Astrocyte (in vitro differentiated cells and primary cell): ENCODE results near the gene DNAH1. TPM values are rescaled to one million over a fixed set of nuclear protein-coding genes. Genes with fewer than 3 reads are reported as not detected.

ENCODE experiments used
- DNase-seq: peaks from one replicate; pipeline ENCODE4 v3.0.0-alpha.2; 2010; ENCODE audit warnings: low read depth
- FAIRE-seq: peaks from 2 replicates; lab custom pipeline; 2011; peaks lifted over from hg19 to GRCh38; lab: Jason Lieb, UNC
- H2AFZ ChIP-seq: 2 replicates; pipeline ENCODE4 v1.6.0; 2012; ENCODE audit warnings: low read depth, low read length, inconsistent platforms
- H3K27ac ChIP-seq: 2 replicates; pipeline ENCODE4 v1.5.1; 2011; ENCODE audit warnings: low read depth, low read length, inconsistent platforms
- H3K27me3 ChIP-seq: 2 replicates; pipeline ENCODE4 v1.6.0; 2011; ENCODE audit warnings: low read length, inconsistent platforms; ENCODE audit not compliant: insufficient read depth
- H3K36me3 ChIP-seq: 2 replicates; pipeline ENCODE4 v1.5.1; 2011; ENCODE audit warnings: low read length, inconsistent platforms; ENCODE audit not compliant: insufficient read depth
- H3K4me1 ChIP-seq: 2 replicates; pipeline ENCODE4 v1.5.1; 2011; ENCODE audit warnings: low read length, inconsistent platforms; ENCODE audit not compliant: insufficient read depth
- H3K4me2 ChIP-seq: 2 replicates; pipeline ENCODE4 v1.6.0; 2012; ENCODE audit warnings: low read length, inconsistent platforms
- H3K4me3 ChIP-seq: 2 replicates; pipeline ENCODE4 v1.5.1; 2011; ENCODE audit warnings: low read depth, mild to moderate bottlenecking, low read length, inconsistent platforms; ENCODE audit not compliant: insufficient read depth
- H3K79me2 ChIP-seq: 2 replicates; pipeline ENCODE4 v1.6.0; 2012; ENCODE audit warnings: mild to moderate bottlenecking, low read length, inconsistent platforms; ENCODE audit not compliant: insufficient read depth
- H3K9ac ChIP-seq: 2 replicates; pipeline ENCODE4 v1.6.0; 2012; ENCODE audit warnings: mild to moderate bottlenecking, low read length, inconsistent platforms
- H3K9me3 ChIP-seq: 2 replicates; pipeline ENCODE4 v1.5.1; 2012; ENCODE audit warnings: low read depth, mild to moderate bottlenecking, low read length, inconsistent platforms; ENCODE audit not compliant: insufficient read depth
- H4K20me1 ChIP-seq: 2 replicates; pipeline ENCODE4 v1.6.0; 2012; ENCODE audit warnings: low read length, inconsistent platforms; ENCODE audit not compliant: insufficient read depth
- H3K27ac Mint-ChIP-seq: one replicate; pipeline ENCODE4 v1.8.0; 2021; ENCODE audit warnings: mild to moderate bottlenecking, mixed read lengths; ENCODE audit not compliant: unreplicated experiment
- H3K27me3 Mint-ChIP-seq: one replicate; pipeline ENCODE4 v1.8.0; 2021; ENCODE audit warnings: low read depth, mixed read lengths; ENCODE audit not compliant: unreplicated experiment
- H3K36me3 Mint-ChIP-seq: one replicate; pipeline ENCODE4 v1.8.0; 2021; ENCODE audit warnings: low read depth, mixed read lengths; ENCODE audit not compliant: unreplicated experiment
- H3K4me1 Mint-ChIP-seq: one replicate; pipeline ENCODE4 v1.8.0; 2021; ENCODE audit warnings: low read depth, mixed read lengths; ENCODE audit not compliant: unreplicated experiment
- H3K4me3 Mint-ChIP-seq: one replicate; pipeline ENCODE4 v1.8.0; 2021; ENCODE audit warnings: mild to moderate bottlenecking, moderate library complexity, mixed read lengths; ENCODE audit not compliant: unreplicated experiment
- H3K9me3 Mint-ChIP-seq: one replicate; pipeline ENCODE4 v1.8.0; 2021; ENCODE audit warnings: mild to moderate bottlenecking, mixed read lengths; ENCODE audit not compliant: unreplicated experiment
- EZH2 ChIP-seq: IDR thresholded peaks from 2 replicates; pipeline ENCODE4 v1.6.1; 2012; ENCODE audit warnings: mild to moderate bottlenecking, low read length, inconsistent platforms; ENCODE audit not compliant: insufficient read depth
- total RNA-seq: library from RNA; stranded (reverse); gene quantifications from 2 replicates; pipeline ENCODE4 v1.2.1, GENCODE V29; 2021
- TF ChIP-seq, protein P1 (sequence below): IDR thresholded peaks from 2 replicates; pipeline ENCODE4 v1.5.1; 2011; ENCODE audit warnings: low read depth, mild to moderate bottlenecking, inconsistent platforms, low read length, moderate library complexity; ENCODE audit not compliant: insufficient read depth

The DNAH1 gene
- total RNA-seq, 1 donor from 2014 or later: 2.3 TPM

DNA sequence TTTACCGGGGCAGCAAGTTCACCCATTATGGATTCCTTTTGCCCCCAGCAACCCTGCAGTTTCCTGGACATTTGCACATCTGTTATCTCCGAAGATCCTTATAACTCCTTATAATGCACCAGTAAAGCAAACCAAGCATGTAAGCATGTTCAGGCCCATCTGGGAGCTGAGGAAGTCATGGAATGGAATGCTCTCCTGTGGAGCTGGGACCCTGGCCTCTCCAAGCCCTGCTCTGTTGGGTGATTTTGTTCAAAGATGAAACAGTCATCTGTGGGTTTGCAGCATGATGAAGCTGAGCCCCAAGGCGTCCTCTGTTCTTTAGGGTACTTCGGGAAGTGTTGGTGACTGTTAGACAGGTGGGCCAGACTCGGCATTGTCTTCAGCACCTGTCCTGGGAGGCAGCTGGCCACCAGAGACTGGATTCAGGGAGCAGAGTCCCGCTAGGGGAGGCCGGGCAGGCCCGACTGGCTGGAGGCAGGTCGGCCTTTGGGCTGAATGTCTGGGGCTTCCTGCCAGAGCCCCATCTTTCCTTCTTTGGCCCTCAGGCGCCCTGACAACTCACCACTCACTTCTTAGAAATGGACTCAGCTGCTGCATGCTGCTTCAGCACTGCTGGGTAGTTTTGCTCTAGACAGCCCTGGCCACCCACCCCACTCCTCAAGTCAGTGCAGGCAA is 3.9 kb downstream of the DNAH1 start:
- Histone ChIP-seq H4K20me1 (no peaks in the 10 kb centered on the region), H3K27me3 (no peaks in the 10 kb centered on the region), H3K36me3 (no peaks in the 10 kb centered on the region), H3K9me3 (no peaks in the 10 kb centered on the region), H3K4me2 (no peak overlapping the region), H3K9ac (no peak overlapping the region), H2AFZ (no peak overlapping the region), H3K27ac (no peak overlapping the region), H3K79me2 (no peaks in the 10 kb centered on the region), H3K4me3 (no peak overlapping the region), H3K4me1 (no peaks in the 10 kb centered on the region)
- Mint-ChIP-seq H3K9me3 (peaks cover 1% of the 10 kb centered on the region), H3K4me3 (no peak overlapping the region), H3K27me3 (peaks cover 27% of the 10 kb centered on the region), H3K36me3 (peaks cover 4% of the 10 kb centered on the region), H3K4me1 (peaks cover 7% of the 10 kb centered on the region), H3K27ac (no peak overlapping the region)
- no peak for FAIRE-seq
- DNase-seq: no peak
- TF ChIP-seq EZH2: no peak
- TF ChIP-seq, protein P1, sequence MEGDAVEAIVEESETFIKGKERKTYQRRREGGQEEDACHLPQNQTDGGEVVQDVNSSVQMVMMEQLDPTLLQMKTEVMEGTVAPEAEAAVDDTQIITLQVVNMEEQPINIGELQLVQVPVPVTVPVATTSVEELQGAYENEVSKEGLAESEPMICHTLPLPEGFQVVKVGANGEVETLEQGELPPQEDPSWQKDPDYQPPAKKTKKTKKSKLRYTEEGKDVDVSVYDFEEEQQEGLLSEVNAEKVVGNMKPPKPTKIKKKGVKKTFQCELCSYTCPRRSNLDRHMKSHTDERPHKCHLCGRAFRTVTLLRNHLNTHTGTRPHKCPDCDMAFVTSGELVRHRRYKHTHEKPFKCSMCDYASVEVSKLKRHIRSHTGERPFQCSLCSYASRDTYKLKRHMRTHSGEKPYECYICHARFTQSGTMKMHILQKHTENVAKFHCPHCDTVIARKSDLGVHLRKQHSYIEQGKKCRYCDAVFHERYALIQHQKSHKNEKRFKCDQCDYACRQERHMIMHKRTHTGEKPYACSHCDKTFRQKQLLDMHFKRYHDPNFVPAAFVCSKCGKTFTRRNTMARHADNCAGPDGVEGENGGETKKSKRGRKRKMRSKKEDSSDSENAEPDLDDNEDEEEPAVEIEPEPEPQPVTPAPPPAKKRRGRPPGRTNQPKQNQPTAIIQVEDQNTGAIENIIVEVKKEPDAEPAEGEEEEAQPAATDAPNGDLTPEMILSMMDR: no peak

DNA sequence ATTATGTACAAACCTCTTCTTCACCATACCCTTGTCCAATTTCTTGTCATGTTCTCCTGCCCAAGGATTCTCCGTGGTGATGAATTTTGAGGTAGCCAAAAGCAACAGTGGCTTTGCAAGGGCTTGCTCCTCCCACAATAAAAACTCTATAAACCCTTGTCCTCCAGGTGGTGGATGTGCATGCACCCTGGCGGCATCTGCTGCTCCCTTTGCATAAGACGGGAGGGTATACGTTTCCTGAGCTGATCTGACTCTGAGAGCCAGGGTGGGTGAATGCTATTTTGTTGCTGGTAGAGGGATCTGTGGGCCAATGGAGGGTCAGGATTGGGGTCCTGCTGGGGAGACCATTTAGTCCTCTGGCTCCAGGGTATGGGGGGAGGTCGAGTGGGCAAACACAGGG is 5.4 kb downstream of the DNAH1 start:
- no peak overlapping the region for H3K27ac Mint-ChIP-seq
- FAIRE-seq (no peak), DNase-seq (no peak)
- H3K79me2 ChIP-seq: no peaks in the 10 kb centered on the region
- no peak overlapping the region for H3K4me3 Mint-ChIP-seq
- TF ChIP-seq EZH2: no peak
- TF ChIP-seq, protein P1: no peak
- H2AFZ ChIP-seq: no peak overlapping the region
- no peak overlapping the region for H3K4me3 ChIP-seq
- H3K27ac ChIP-seq: no peak overlapping the region
- no peaks in the 10 kb centered on the region for H3K36me3 ChIP-seq
- H3K9me3 Mint-ChIP-seq: peaks cover 1% of the 10 kb centered on the region
- H3K9ac ChIP-seq: no peak overlapping the region
- H3K27me3 ChIP-seq: no peaks in the 10 kb centered on the region
- H3K36me3 Mint-ChIP-seq: peaks cover 4% of the 10 kb centered on the region
- no peaks in the 10 kb centered on the region for H3K9me3 ChIP-seq
- peaks cover 7% of the 10 kb centered on the region for H3K4me1 Mint-ChIP-seq
- H4K20me1 ChIP-seq: no peaks in the 10 kb centered on the region
- H3K27me3 Mint-ChIP-seq: peaks cover 29% of the 10 kb centered on the region
- no peaks in the 10 kb centered on the region for H3K4me1 ChIP-seq
- no peak overlapping the region for H3K4me2 ChIP-seq

DNA sequence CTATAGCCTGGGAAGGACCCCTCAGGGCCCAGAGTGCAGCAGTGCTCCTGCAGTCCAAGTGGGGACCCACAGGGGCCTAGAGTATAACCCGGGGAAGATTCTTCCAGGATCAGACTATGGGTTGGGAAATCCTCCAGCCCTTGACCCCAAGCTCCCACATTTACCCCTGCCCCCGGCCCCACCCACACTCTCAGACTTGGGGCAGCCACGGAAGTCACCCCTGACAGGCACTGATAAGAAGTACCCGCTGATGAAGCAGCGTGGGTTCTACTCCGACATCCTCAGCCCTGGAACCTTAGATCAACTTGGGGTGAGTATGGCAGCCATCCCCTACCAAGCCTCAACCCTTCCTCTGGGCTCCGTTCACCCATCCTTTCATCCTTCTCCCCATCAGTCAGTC is 6.3 kb downstream of the DNAH1 start:
- Mint-ChIP-seq H3K4me3 (no peak overlapping the region), H3K27ac (no peak overlapping the region), H3K4me1 (peaks cover 7% of the 10 kb centered on the region), H3K9me3 (peaks cover 1% of the 10 kb centered on the region), H3K27me3 (peaks cover 33% of the 10 kb centered on the region), H3K36me3 (peaks cover 7% of the 10 kb centered on the region)
- Histone ChIP-seq H3K27me3 (no peaks in the 10 kb centered on the region), H3K4me2 (no peak overlapping the region), H3K27ac (no peak overlapping the region), H3K4me3 (no peak overlapping the region), H3K36me3 (no peaks in the 10 kb centered on the region), H3K9me3 (no peaks in the 10 kb centered on the region), H4K20me1 (no peaks in the 10 kb centered on the region), H2AFZ (no peak overlapping the region), H3K79me2 (no peaks in the 10 kb centered on the region), H3K4me1 (no peaks in the 10 kb centered on the region), H3K9ac (no peak overlapping the region)
- FAIRE-seq (no peak), DNase-seq (no peak)
- TF ChIP-seq, protein P1: no peak
- no peak for TF ChIP-seq EZH2
